ENCODE data around the gene ST6GAL2.

DNA sequence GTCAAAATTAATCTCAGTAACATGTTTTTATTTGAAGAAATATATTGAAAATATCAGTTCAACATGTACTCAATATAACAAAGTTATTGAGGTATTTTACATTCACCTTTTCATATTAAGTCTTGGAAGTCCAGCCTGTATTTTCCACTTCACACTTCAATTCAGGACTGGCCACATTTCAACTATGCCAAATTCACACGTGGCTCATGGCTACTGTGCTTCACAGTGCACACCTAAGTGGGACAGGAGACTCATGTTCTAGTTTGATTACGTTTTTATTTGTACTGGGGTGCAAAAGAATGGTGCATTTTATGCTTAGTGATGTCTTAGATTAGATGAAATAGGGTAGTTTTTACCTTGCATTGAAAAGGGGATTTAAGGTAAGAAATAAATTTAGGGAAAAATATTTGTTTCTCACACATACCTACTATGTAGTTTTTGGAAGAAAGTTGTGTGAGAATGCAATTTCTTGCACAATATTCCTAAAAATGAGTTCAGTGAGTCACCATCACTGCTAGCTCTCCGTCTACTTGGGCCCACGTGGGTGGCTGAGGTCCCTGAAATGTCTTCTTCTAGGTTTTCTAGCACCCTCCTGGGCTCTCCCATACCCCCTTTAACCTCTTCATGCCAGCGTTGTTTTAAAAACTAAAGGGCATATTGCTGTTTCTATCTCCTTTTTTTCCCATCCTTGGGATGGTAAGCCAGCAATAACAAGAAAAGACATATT lies 87.0 kb downstream of the ST6GAL2 start:
- TF ChIP-seq, protein P1, sequence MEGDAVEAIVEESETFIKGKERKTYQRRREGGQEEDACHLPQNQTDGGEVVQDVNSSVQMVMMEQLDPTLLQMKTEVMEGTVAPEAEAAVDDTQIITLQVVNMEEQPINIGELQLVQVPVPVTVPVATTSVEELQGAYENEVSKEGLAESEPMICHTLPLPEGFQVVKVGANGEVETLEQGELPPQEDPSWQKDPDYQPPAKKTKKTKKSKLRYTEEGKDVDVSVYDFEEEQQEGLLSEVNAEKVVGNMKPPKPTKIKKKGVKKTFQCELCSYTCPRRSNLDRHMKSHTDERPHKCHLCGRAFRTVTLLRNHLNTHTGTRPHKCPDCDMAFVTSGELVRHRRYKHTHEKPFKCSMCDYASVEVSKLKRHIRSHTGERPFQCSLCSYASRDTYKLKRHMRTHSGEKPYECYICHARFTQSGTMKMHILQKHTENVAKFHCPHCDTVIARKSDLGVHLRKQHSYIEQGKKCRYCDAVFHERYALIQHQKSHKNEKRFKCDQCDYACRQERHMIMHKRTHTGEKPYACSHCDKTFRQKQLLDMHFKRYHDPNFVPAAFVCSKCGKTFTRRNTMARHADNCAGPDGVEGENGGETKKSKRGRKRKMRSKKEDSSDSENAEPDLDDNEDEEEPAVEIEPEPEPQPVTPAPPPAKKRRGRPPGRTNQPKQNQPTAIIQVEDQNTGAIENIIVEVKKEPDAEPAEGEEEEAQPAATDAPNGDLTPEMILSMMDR (conservative IDR thresholded peaks at IDR 0.05; ENCODE audit: low read depth in 2 of 2): no peak
- no peak for TF ChIP-seq EZH2phosphoT487 (IDR thresholded peaks at IDR 0.05; ENCODE audit: unreplicated experiment)
- no peak for TF ChIP-seq EZH2 (IDR thresholded peaks at IDR 0.05; ENCODE audit: low read depth, unreplicated experiment)
- TF ChIP-seq CREB1 (CRISPR knock-in tag; IDR thresholded peaks at IDR 0.05; ENCODE audit: low read depth): no peak
- TF ChIP-seq, protein P2, sequence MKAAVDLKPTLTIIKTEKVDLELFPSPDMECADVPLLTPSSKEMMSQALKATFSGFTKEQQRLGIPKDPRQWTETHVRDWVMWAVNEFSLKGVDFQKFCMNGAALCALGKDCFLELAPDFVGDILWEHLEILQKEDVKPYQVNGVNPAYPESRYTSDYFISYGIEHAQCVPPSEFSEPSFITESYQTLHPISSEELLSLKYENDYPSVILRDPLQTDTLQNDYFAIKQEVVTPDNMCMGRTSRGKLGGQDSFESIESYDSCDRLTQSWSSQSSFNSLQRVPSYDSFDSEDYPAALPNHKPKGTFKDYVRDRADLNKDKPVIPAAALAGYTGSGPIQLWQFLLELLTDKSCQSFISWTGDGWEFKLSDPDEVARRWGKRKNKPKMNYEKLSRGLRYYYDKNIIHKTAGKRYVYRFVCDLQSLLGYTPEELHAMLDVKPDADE (IDR thresholded peaks at IDR 0.05): no peak
- TF ChIP-seq JUNB (IDR thresholded peaks at IDR 0.05; ENCODE audit: unreplicated experiment): no peak
- TF ChIP-seq POLR2AphosphoS5 (IDR thresholded peaks at IDR 0.05; ENCODE audit: low read depth): no peak
- no peak for TF ChIP-seq ZNF114 (CRISPR knock-in tag; IDR thresholded peaks at IDR 0.05)
- TF ChIP-seq, protein P3, sequence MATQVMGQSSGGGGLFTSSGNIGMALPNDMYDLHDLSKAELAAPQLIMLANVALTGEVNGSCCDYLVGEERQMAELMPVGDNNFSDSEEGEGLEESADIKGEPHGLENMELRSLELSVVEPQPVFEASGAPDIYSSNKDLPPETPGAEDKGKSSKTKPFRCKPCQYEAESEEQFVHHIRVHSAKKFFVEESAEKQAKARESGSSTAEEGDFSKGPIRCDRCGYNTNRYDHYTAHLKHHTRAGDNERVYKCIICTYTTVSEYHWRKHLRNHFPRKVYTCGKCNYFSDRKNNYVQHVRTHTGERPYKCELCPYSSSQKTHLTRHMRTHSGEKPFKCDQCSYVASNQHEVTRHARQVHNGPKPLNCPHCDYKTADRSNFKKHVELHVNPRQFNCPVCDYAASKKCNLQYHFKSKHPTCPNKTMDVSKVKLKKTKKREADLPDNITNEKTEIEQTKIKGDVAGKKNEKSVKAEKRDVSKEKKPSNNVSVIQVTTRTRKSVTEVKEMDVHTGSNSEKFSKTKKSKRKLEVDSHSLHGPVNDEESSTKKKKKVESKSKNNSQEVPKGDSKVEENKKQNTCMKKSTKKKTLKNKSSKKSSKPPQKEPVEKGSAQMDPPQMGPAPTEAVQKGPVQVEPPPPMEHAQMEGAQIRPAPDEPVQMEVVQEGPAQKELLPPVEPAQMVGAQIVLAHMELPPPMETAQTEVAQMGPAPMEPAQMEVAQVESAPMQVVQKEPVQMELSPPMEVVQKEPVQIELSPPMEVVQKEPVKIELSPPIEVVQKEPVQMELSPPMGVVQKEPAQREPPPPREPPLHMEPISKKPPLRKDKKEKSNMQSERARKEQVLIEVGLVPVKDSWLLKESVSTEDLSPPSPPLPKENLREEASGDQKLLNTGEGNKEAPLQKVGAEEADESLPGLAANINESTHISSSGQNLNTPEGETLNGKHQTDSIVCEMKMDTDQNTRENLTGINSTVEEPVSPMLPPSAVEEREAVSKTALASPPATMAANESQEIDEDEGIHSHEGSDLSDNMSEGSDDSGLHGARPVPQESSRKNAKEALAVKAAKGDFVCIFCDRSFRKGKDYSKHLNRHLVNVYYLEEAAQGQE (IDR thresholded peaks at IDR 0.05; ENCODE audit: unreplicated experiment): no peak
- no peak for TF ChIP-seq STAT1 (IDR thresholded peaks at IDR 0.05; ENCODE audit: unreplicated experiment)
- TF ChIP-seq NANOG (IDR thresholded peaks at IDR 0.05; ENCODE audit: borderline replicate concordance): no peak
- no peak for TF ChIP-seq ZNF331 (CRISPR knock-in tag; IDR thresholded peaks at IDR 0.05; ENCODE audit: low read depth)
- TF ChIP-seq, protein P4, sequence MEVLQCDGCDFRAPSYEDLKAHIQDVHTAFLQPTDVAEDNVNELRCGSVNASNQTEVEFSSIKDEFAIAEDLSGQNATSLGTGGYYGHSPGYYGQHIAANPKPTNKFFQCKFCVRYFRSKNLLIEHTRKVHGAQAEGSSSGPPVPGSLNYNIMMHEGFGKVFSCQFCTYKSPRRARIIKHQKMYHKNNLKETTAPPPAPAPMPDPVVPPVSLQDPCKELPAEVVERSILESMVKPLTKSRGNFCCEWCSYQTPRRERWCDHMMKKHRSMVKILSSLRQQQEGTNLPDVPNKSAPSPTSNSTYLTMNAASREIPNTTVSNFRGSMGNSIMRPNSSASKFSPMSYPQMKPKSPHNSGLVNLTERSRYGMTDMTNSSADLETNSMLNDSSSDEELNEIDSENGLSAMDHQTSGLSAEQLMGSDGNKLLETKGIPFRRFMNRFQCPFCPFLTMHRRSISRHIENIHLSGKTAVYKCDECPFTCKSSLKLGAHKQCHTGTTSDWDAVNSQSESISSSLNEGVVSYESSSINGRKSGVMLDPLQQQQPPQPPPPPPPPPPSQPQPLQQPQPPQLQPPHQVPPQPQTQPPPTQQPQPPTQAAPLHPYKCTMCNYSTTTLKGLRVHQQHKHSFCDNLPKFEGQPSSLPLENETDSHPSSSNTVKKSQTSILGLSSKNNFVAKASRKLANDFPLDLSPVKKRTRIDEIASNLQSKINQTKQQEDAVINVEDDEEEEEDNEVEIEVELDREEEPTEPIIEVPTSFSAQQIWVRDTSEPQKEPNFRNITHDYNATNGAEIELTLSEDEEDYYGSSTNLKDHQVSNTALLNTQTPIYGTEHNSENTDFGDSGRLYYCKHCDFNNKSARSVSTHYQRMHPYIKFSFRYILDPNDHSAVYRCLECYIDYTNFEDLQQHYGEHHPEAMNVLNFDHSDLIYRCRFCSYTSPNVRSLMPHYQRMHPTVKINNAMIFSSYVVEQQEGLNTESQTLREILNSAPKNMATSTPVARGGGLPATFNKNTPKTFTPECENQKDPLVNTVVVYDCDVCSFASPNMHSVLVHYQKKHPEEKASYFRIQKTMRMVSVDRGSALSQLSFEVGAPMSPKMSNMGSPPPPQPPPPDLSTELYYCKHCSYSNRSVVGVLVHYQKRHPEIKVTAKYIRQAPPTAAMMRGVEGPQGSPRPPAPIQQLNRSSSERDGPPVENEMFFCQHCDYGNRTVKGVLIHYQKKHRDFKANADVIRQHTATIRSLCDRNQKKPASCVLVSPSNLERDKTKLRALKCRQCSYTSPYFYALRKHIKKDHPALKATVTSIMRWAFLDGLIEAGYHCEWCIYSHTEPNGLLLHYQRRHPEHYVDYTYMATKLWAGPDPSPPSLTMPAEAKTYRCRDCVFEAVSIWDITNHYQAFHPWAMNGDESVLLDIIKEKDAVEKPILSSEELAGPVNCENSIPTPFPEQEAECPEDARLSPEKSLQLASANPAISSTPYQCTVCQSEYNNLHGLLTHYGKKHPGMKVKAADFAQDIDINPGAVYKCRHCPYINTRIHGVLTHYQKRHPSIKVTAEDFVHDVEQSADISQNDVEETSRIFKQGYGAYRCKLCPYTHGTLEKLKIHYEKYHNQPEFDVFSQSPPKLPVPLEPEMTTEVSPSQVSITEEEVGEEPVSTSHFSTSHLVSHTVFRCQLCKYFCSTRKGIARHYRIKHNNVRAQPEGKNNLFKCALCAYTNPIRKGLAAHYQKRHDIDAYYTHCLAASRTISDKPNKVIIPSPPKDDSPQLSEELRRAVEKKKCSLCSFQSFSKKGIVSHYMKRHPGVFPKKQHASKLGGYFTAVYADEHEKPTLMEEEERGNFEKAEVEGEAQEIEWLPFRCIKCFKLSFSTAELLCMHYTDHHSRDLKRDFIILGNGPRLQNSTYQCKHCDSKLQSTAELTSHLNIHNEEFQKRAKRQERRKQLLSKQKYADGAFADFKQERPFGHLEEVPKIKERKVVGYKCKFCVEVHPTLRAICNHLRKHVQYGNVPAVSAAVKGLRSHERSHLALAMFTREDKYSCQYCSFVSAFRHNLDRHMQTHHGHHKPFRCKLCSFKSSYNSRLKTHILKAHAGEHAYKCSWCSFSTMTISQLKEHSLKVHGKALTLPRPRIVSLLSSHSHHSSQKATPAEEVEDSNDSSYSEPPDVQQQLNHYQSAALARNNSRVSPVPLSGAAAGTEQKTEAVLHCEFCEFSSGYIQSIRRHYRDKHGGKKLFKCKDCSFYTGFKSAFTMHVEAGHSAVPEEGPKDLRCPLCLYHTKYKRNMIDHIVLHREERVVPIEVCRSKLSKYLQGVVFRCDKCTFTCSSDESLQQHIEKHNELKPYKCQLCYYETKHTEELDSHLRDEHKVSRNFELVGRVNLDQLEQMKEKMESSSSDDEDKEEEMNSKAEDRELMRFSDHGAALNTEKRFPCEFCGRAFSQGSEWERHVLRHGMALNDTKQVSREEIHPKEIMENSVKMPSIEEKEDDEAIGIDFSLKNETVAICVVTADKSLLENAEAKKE (CRISPR knock-in tag; IDR thresholded peaks at IDR 0.05): no peak
